ENCODE measurements around the gene IL18BP.

Gene IL18BP

DNA sequence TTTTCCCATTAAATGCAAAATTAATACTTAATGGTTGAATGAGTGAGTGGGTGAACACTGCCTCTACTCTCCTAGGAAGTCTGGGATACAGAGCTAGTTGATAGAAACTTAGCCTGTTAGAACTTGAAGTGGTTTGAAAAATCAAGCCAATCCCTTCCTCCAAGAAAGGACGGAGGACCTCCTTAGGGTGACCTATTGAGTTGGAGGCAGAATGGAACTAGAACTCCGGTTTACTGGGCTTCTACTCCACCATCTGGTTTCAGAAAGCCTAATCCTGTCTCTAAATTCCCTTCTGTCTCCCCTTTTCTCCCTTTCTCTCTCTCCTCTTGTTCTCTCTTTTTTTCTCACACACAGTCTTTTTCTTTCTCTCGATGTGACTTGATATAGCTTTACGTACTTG is 19.6 kb upstream of the IL18BP start:
- Histone ChIP-seq H3K27me3 (ENCODE audit: insufficient read depth, low read length) (no peaks in the 10 kb centered on the region), H3K9me3 (ENCODE audit: insufficient read depth, low read depth, low read length) (no peaks in the 10 kb centered on the region), H3K4me1 (ENCODE audit: insufficient read depth, low read length) (no peaks in the 10 kb centered on the region), H3K36me3 (ENCODE audit: insufficient read depth, low read length) (peaks cover 32% of the 10 kb centered on the region), H3K9ac (ENCODE audit: low read depth, low read length) (no peak overlapping the region), H3K27ac (ENCODE audit: low read depth, low read length) (no peak overlapping the region), H3K4me3 (ENCODE audit: low read length) (no peak overlapping the region)
- WGBS = 93% methylated on average over 3 of the region's 4 CpGs

DNA sequence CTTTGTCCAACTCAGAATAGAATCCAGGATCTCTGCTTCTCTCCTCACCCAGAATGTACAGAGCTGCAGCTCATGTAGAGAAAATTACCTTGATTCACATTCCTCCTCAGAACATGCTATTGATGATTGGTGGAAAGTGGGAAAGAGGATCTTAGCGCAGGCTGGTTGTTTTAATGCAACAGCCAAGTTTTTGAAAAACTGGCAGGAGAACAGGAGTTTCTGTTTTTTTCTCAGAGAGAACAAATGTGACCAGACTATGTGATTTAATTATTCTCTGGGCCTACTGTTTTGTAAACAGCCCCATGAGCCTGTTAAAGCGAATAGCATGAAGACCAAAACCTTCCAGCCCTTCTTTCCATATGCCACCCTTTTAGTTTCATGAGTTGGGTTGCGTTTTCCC is 19.1 kb upstream of the IL18BP start:
- Histone ChIP-seq H3K9me3 (ENCODE audit: insufficient read depth, low read depth, low read length) (no peaks in the 10 kb centered on the region), H3K4me3 (ENCODE audit: low read length) (no peak overlapping the region), H3K27me3 (ENCODE audit: insufficient read depth, low read length) (no peaks in the 10 kb centered on the region), H3K27ac (ENCODE audit: low read depth, low read length) (no peak overlapping the region), H3K9ac (ENCODE audit: low read depth, low read length) (no peak overlapping the region), H3K4me1 (ENCODE audit: insufficient read depth, low read length) (no peaks in the 10 kb centered on the region), H3K36me3 (ENCODE audit: insufficient read depth, low read length) (peaks cover 32% of the 10 kb centered on the region)
- WGBS = 95% methylated on average over 3 of the region's 3 CpGs

DNA sequence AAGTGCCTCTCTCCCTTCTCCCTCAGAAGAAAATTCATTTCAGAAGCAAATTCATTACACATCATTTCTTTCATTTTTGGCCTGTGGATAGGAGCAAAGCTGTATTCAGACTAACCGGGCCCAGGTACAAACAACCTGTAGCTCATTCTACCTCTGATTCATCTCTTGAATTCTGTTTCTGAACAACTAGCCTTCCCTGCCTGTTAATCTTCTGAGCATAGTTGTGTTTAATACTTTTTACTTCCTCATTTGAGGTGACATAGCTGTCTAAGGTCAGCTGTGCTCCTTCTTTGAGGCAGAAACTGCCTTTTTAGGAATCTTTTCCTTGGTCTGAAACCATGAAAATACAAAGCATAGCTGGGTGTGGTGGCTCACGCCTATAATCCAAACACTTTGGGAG is 12.6 kb upstream of the IL18BP start:
- no peaks in the 10 kb centered on the region for H3K27me3 ChIP-seq (ENCODE audit: insufficient read depth, low read length)
- H3K9ac ChIP-seq (ENCODE audit: low read depth, low read length) = no peak overlapping the region
- H3K4me3 ChIP-seq (ENCODE audit: low read length) = no peak overlapping the region
- 96% methylated on average over 2 of the region's 2 CpGs for WGBS
- H3K9me3 ChIP-seq (ENCODE audit: insufficient read depth, low read depth, low read length) = no peaks in the 10 kb centered on the region
- peaks cover 56% of the 10 kb centered on the region for H3K36me3 ChIP-seq (ENCODE audit: insufficient read depth, low read length)
- H3K27ac ChIP-seq (ENCODE audit: low read depth, low read length) = no peak overlapping the region
- no peaks in the 10 kb centered on the region for H3K4me1 ChIP-seq (ENCODE audit: insufficient read depth, low read length)

DNA sequence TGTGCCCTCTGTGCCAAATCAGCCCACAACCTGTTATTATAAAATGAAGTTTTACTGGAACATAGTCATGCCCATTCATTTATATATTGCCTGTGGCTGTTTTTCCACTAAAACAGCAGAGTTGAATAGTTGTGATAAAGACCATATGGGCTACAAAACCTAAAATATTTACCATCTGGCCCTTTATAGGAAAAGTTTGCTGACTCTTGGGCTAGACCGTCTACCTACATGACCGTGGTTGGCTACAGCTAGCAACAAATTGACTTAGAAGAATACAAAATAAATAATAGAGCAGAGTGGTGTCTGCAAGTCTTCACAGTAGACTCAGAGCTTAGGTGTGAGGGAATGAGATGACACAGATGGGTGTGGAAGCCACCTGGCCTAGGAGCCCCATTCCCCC is 11.2 kb upstream of the IL18BP start:
- H3K36me3 ChIP-seq (ENCODE audit: insufficient read depth, low read length) = peaks cover 60% of the 10 kb centered on the region
- no peak overlapping the region for H3K4me3 ChIP-seq (ENCODE audit: low read length)
- no peaks in the 10 kb centered on the region for H3K4me1 ChIP-seq (ENCODE audit: insufficient read depth, low read length)
- WGBS = 50% methylated on average over 2 of the region's 2 CpGs
- H3K27ac ChIP-seq (ENCODE audit: low read depth, low read length) = no peak overlapping the region
- H3K9ac ChIP-seq (ENCODE audit: low read depth, low read length) = no peak overlapping the region
- no peaks in the 10 kb centered on the region for H3K9me3 ChIP-seq (ENCODE audit: insufficient read depth, low read depth, low read length)
- no peaks in the 10 kb centered on the region for H3K27me3 ChIP-seq (ENCODE audit: insufficient read depth, low read length)

DNA sequence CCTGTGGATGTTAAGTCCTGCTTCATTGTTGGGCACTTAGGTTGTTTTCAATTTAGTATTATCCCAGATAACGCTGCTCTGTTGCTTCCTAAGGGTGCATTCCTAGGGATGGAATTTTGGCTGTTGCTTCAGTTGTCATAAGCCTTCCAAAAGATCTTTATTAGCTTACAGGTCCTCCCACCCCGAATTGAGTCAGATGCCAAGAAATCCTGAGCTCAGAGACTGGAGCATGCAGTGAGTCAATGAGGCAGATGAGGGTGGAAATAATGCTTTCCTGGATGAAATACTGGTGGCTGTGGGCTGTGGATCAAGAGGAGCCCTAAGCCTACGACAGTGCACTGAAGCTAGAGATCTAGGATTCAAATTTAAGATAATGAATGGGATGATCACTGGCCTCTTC is 10.7 kb upstream of the IL18BP start:
- peaks cover 54% of the 10 kb centered on the region for H3K36me3 ChIP-seq (ENCODE audit: insufficient read depth, low read length)

DNA sequence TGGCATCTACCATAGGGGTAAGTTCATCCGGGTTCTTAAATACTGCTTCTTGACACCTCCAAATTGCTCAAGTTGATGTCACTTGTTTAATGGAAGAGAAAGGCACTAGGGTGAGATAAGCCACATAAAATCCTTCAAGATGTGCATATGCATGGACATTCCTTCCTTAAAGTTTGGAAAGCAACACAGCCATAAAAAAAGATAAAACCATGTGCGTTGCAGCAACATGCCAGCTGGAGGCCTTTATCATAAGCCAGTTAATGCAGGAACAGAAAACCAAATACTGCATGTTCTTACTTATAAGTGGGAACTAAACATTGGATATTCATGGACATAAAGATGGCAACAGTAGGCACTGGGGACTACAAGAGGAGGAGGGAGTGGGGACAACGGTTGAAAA is 8.0 kb upstream of the IL18BP start:
- no peaks in the 10 kb centered on the region for H3K4me1 ChIP-seq (ENCODE audit: insufficient read depth, low read length)
- H3K27ac ChIP-seq (ENCODE audit: low read depth, low read length) = no peak overlapping the region
- no peaks in the 10 kb centered on the region for H3K27me3 ChIP-seq (ENCODE audit: insufficient read depth, low read length)
- no peaks in the 10 kb centered on the region for H3K9me3 ChIP-seq (ENCODE audit: insufficient read depth, low read depth, low read length)
- H3K36me3 ChIP-seq (ENCODE audit: insufficient read depth, low read length) = peaks cover 37% of the 10 kb centered on the region
- 69% methylated on average over 3 of the region's 3 CpGs for WGBS
- H3K9ac ChIP-seq (ENCODE audit: low read depth, low read length) = no peak overlapping the region
- H3K4me3 ChIP-seq (ENCODE audit: low read length) = no peak overlapping the region

More for the DNA sequence above, 10.7 kb upstream of the IL18BP start:
- WGBS = 96% methylated on average over 3 of the region's 3 CpGs
- Histone ChIP-seq H3K4me1 (ENCODE audit: insufficient read depth, low read length) (no peaks in the 10 kb centered on the region), H3K27ac (ENCODE audit: low read depth, low read length) (no peak overlapping the region), H3K27me3 (ENCODE audit: insufficient read depth, low read length) (no peaks in the 10 kb centered on the region), H3K9me3 (ENCODE audit: insufficient read depth, low read depth, low read length) (no peaks in the 10 kb centered on the region), H3K9ac (ENCODE audit: low read depth, low read length) (no peak overlapping the region), H3K4me3 (ENCODE audit: low read length) (no peak overlapping the region)

DNA sequence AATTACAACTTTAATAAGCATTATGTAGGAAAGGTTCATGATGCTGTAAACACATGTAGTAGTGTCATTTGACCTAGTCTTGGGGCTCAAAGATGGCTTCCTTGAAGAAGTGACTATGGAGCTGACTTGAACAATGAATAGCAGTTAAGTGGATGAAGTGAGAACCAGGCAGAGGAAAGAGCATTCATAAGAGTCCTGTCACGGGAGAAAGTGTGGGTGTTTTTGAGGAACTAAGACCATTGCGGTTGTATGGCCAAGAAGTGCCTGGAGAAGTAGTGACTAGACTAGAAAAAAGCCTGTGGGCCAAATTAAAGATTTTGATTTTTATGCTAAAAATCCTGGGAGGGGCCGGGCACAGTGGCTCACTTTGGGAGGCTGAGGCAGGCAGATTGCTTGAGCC is 7.2 kb upstream of the IL18BP start:
- 94% methylated on average over 3 of the region's 3 CpGs for WGBS
- Histone ChIP-seq H3K27me3 (ENCODE audit: insufficient read depth, low read length) (no peaks in the 10 kb centered on the region), H3K27ac (ENCODE audit: low read depth, low read length) (no peak overlapping the region)

DNA sequence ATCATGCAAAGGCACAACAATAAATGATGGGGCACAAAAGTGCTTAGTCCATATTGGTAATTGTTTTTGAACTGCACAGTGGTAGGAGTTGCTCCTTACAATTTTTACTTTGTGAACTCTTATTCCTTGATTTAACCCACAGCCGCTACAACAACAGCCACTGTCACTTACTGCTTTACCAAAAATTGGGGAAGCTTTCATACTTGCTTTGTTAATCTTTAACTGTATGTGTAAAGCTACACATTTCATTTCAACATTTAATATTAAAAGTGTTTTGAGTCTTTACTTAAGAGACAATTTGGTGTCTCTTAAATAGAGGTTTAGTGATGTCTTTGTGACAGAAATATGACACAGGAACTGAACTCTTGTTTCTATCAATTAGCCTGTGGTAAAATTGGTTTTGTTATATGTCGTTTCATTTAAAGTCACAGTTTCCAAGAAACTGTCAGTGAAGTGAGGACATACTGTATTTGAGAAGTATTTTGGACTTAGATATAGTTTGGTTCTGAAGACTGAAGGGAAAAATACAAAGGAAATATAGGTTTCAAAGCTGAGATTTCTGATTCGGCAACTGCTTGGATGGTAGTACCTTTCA is 6.5 kb upstream of the IL18BP start:
- H3K9ac ChIP-seq (ENCODE audit: low read depth, low read length) = no peak overlapping the region
- H3K27ac ChIP-seq (ENCODE audit: low read depth, low read length) = no peak overlapping the region
- H3K9me3 ChIP-seq (ENCODE audit: insufficient read depth, low read depth, low read length) = no peaks in the 10 kb centered on the region
- H3K4me3 ChIP-seq (ENCODE audit: low read length) = no peak overlapping the region
- H3K36me3 ChIP-seq (ENCODE audit: insufficient read depth, low read length) = peaks cover 31% of the 10 kb centered on the region
- no peaks in the 10 kb centered on the region for H3K4me1 ChIP-seq (ENCODE audit: insufficient read depth, low read length)
- WGBS = 96% methylated on average over 3 of the region's 3 CpGs
- H3K27me3 ChIP-seq (ENCODE audit: insufficient read depth, low read length) = no peaks in the 10 kb centered on the region

More for the DNA sequence above, 7.2 kb upstream of the IL18BP start:
- Histone ChIP-seq H3K9me3 (ENCODE audit: insufficient read depth, low read depth, low read length) (no peaks in the 10 kb centered on the region), H3K9ac (ENCODE audit: low read depth, low read length) (no peak overlapping the region), H3K4me1 (ENCODE audit: insufficient read depth, low read length) (no peaks in the 10 kb centered on the region), H3K36me3 (ENCODE audit: insufficient read depth, low read length) (peaks cover 36% of the 10 kb centered on the region), H3K4me3 (ENCODE audit: low read length) (no peak overlapping the region)

DNA sequence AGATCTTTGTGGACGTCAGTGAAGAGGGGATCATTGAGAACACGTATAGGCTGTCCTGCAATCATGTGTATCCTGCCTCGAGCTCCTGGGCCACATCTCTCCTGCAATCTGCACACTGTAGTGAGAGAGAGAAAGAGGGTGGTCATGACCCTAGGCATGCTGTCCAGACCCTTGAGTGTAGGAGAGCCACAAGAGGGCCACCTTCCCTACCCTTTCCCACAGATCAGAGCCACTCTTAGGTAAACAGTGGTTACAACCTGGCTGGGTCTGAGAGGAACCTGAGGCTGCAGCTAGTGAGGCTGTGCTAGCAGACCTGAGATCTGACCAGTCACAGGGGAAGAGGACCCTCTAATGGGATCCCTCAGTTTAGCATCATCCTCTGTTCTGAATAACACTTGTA is 3.9 kb upstream of the IL18BP start:
- Histone ChIP-seq H3K9me3 (ENCODE audit: insufficient read depth, low read depth, low read length) (no peaks in the 10 kb centered on the region), H3K9ac (ENCODE audit: low read depth, low read length) (no peak overlapping the region), H3K4me1 (ENCODE audit: insufficient read depth, low read length) (no peaks in the 10 kb centered on the region), H3K36me3 (ENCODE audit: insufficient read depth, low read length) (peaks cover 21% of the 10 kb centered on the region), H3K27ac (ENCODE audit: low read depth, low read length) (no peak overlapping the region), H3K27me3 (ENCODE audit: insufficient read depth, low read length) (no peaks in the 10 kb centered on the region), H3K4me3 (ENCODE audit: low read length) (no peak overlapping the region)
- WGBS = 86% methylated on average over 3 of the region's 3 CpGs

DNA sequence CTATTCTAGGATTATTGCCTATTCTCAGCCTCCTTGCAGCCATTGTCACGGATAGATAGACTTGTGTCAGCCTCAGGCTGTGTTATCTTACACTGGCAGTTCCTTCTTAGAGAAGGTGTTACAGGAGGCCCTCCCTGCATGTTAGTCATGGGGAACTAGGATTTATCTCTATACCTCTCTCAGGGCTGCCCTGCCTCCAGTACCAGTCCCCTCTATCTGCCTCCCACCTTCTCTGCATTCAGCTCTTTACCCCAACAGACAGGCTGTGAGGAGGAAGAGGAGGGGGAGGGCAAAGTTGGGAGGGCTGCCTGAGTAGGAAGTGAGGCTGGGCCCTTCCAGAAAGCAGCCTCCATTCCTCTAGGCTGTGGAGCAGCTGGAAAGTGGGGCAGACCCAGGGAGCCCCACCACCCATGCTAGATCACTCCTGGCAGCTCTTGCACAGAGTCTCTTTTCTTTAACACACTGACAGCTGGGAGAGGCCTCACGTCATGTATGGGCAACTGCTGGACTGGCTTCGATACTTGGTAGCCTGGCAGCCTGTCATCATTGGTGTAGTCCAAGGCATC is 2.9 kb upstream of the IL18BP start:
- peaks cover 11% of the 10 kb centered on the region for H3K36me3 ChIP-seq (ENCODE audit: insufficient read depth, low read length)

DNA sequence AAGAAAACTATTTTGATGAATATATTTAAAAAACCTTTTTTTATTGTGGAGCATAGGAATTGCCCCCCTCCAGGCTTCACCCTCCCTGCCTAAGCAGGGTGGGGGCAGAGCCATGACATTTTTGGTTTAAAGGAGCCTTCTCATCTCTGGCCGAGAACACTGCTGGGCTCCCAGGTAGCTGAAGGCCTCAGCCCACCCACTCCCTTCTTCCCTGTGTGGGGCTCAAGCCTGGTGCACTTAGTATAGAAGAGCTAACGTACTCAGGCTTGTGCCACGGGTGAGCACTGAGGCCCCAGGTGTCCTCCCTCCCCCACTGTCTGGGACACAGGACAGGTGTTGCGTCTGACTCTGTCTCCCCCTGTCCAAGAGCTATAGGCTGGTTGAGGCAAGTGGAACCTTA is 2.2 kb upstream of the IL18BP start:
- peaks cover 5% of the 10 kb centered on the region; the same call in 1 of the 2 replicates for H3K36me3 ChIP-seq (ENCODE audit: insufficient read depth, low read length)
- no peak overlapping the region for H3K9ac ChIP-seq (ENCODE audit: low read depth, low read length)
- no peaks in the 10 kb centered on the region for H3K27me3 ChIP-seq (ENCODE audit: insufficient read depth, low read length)
- no peaks in the 10 kb centered on the region for H3K9me3 ChIP-seq (ENCODE audit: insufficient read depth, low read depth, low read length)
- no peaks in the 10 kb centered on the region for H3K4me1 ChIP-seq (ENCODE audit: insufficient read depth, low read length)
- 92% methylated on average over 4 of the region's 4 CpGs for WGBS
- H3K4me3 ChIP-seq (ENCODE audit: low read length) = no peak overlapping the region
- no peak overlapping the region for H3K27ac ChIP-seq (ENCODE audit: low read depth, low read length)

More for the DNA sequence above, 2.9 kb upstream of the IL18BP start:
- Histone ChIP-seq H3K27me3 (ENCODE audit: insufficient read depth, low read length) (no peaks in the 10 kb centered on the region), H3K4me3 (ENCODE audit: low read length) (no peak overlapping the region), H3K27ac (ENCODE audit: low read depth, low read length) (no peak overlapping the region), H3K4me1 (ENCODE audit: insufficient read depth, low read length) (no peaks in the 10 kb centered on the region), H3K9ac (ENCODE audit: low read depth, low read length) (no peak overlapping the region), H3K9me3 (ENCODE audit: insufficient read depth, low read depth, low read length) (no peaks in the 10 kb centered on the region)
- 93% methylated on average over 3 of the region's 3 CpGs for WGBS

DNA sequence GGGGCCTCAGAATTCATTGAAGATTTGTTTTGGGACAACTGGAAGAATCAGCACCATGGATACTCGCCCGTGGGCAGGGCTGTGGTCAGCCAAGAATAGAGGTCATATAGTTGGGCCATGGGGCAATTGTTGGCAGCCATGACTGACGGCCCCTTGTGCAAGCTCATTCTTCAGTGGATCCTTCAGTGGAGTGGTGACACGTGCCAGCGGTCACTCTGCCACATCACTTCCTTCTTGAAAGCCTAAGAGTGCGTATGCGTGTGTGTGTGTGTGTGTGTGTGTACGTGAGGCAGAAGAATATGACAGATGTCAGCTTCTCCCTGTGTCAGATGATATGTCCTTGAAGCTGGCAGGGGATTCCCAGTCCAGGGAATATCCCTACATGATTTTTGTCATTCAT is 1.8 kb upstream of the IL18BP start:
- H3K9ac ChIP-seq (ENCODE audit: low read depth, low read length) = no peak overlapping the region
- no peaks in the 10 kb centered on the region for H3K27me3 ChIP-seq (ENCODE audit: insufficient read depth, low read length)
- peaks cover 9% of the 10 kb centered on the region; the same call in 1 of the 2 replicates for H3K36me3 ChIP-seq (ENCODE audit: insufficient read depth, low read length)
- H3K9me3 ChIP-seq (ENCODE audit: insufficient read depth, low read depth, low read length) = no peaks in the 10 kb centered on the region
- H3K27ac ChIP-seq (ENCODE audit: low read depth, low read length) = no peak overlapping the region
- 90% methylated on average over 8 of the region's 8 CpGs for WGBS
- H3K4me3 ChIP-seq (ENCODE audit: low read length) = no peak overlapping the region
- H3K4me1 ChIP-seq (ENCODE audit: insufficient read depth, low read length) = no peaks in the 10 kb centered on the region
